Measurements from ENCODE around the gene AGPAT3. TPM values are rescaled to one million over a fixed set of nuclear protein-coding genes. Genes with fewer than 3 reads are reported as not detected.

AGPAT3 gene
- total RNA-seq, 6 donors from 2014 or later: 55.0 to 102 (median 70.0) TPM

DNA sequence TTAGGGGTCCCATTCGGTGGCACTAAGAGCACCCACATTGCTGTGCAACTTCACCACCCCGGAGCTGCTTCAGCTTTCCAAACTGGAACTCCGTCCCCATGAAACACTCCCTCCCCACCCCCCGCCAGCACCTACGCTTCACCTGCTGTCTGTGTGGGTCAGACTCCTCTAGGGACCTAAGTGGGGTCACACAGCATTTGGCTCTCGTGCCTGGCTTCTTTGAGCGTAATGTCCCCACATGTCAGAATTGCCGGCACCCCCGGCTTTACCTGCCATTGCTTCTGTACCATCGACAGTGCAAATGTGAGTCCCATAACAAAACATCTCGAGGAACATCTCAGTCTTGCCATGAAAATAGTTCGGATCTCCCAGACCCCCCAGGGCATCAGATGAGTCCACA, 35.9 kb upstream of the AGPAT3 start:
- H3K36me3 ChIP-seq: no peaks in the 10 kb centered on the region
- ATAC-seq (ENCODE audit: low FRiP score in 2 of 2) (no peak), DNase-seq (no peak)
- peaks cover 0 to 10% (median 2%) of the 10 kb centered on the region in 4 donors for H3K4me1 ChIP-seq
- peaks cover 0 to 5% (median 0%) of the 10 kb centered on the region in 4 donors for H3K9me3 ChIP-seq
- H3K27ac ChIP-seq: no peak overlapping the region
- WGBS, 2 donors: 86 to 88% methylated on average over 12 of the region's 12 CpGs
- no peaks in the 10 kb centered on the region for H3K27me3 ChIP-seq
- no peak for TF ChIP-seq POLR2A (IDR thresholded peaks at IDR 0.05)
- no peak for TF ChIP-seq POLR2AphosphoS5 (IDR thresholded peaks at IDR 0.05)
- TF ChIP-seq CTCF (IDR thresholded peaks at IDR 0.05): no peak
- no peak for TF ChIP-seq EP300 (IDR thresholded peaks at IDR 0.05)
- H3K4me3 ChIP-seq: no peak overlapping the region

GRCh38 chr21:43829575-43830119, 35.4 kb upstream of the AGPAT3 start:
- no peak for ATAC-seq (ENCODE audit: low FRiP score in 2 of 2)
- Histone ChIP-seq H3K9me3 (peaks cover 0 to 5% (median 0%) of the 10 kb centered on the region in 4 donors), H3K27me3 (no peaks in the 10 kb centered on the region), H3K36me3 (no peaks in the 10 kb centered on the region), H3K27ac (no peak overlapping the region), H3K4me3 (no peak overlapping the region), H3K4me1 (peaks cover 0 to 13% (median 5%) of the 10 kb centered on the region in 4 donors)
- WGBS, 2 donors: 67 to 69% methylated on average over 18 to 22 of the region's 22 CpGs
- no peak for DNase-seq
- no peak for TF ChIP-seq EP300 (IDR thresholded peaks at IDR 0.05)

- H3K4me1 ChIP-seq: peaks cover 9 to 17% (median 15%) of the 10 kb centered on the region in 4 donors
- TF ChIP-seq EP300 (IDR thresholded peaks at IDR 0.05) (no peak), POLR2A (IDR thresholded peaks at IDR 0.05) (no peak), POLR2AphosphoS5 (IDR thresholded peaks at IDR 0.05) (no peak), CTCF (IDR thresholded peaks at IDR 0.05) (no peak)
- WGBS, 2 donors: 91 to 95% methylated on average over 14 of the region's 14 CpGs
- no peak overlapping the region for H3K27ac ChIP-seq
- H3K4me3 ChIP-seq: no peak overlapping the region
- ATAC-seq (ENCODE audit: low FRiP score in 2 of 2) (no peak), DNase-seq (peak in 1 of 2 donors; percentile 71)
- H3K36me3 ChIP-seq: no peaks in the 10 kb centered on the region
- H3K9me3 ChIP-seq: peaks cover 0 to 5% (median 0%) of the 10 kb centered on the region in 4 donors
- H3K27me3 ChIP-seq: no peaks in the 10 kb centered on the region
These were observed 32.9 kb upstream of the AGPAT3 start for GRCh38 chr21:43832158-43832550.

DNA sequence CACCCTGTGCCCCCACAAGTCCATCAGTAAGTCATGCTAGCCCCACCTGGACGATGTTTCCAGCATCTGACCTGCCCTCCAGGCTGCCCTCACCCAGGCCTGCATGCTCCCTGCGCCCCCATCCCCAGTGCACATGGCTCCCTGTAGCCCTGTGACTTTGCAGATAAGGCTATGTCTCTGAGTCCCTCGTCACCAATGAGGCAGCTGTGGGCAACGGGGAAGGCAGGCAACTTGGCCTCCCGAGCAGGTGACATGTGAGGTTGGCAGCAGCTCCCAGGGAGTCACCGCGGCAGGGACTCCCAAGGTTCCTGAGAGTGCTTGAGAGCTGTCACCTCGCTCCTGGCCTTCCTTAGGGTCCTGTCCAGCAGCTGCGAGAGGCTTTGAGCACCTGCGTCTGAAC, 32.4 kb upstream of the AGPAT3 start:
- Histone ChIP-seq H3K4me1 (peaks cover 9 to 17% (median 15%) of the 10 kb centered on the region in 4 donors), H3K9me3 (peaks cover 0 to 5% (median 0%) of the 10 kb centered on the region in 4 donors), H3K27ac (no peak overlapping the region), H3K36me3 (no peaks in the 10 kb centered on the region), H3K27me3 (no peaks in the 10 kb centered on the region), H3K4me3 (no peak overlapping the region)
- no peak for TF ChIP-seq POLR2A (IDR thresholded peaks at IDR 0.05)
- peak in 1 of 2 donors; percentile 52 for DNase-seq
- ATAC-seq (ENCODE audit: low FRiP score in 2 of 2): no peak
- WGBS, 2 donors: 88 to 90% methylated on average over 10 of the region's 10 CpGs

GRCh38 chr21:43834146-43834905, 30.7 kb upstream of the AGPAT3 start:
- no peaks in the 10 kb centered on the region for H3K36me3 ChIP-seq
- peak in 1 of 2 donors; percentile 20 for ATAC-seq (ENCODE audit: low FRiP score in 2 of 2)
- WGBS, 2 donors: 75 to 79% methylated on average over 15 to 30 of the region's 30 CpGs

More at GRCh38 chr21:43834146-43834905, 30.7 kb upstream of the AGPAT3 start:
- TF ChIP-seq POLR2A (IDR thresholded peaks at IDR 0.05) (no peak), EP300 (IDR thresholded peaks at IDR 0.05) (no peak), POLR2AphosphoS5 (IDR thresholded peaks at IDR 0.05) (no peak), CTCF (IDR thresholded peaks at IDR 0.05) (no peak)
- no peak overlapping the region for H3K4me3 ChIP-seq
- peak in 1 of 2 donors; percentile 68 for DNase-seq
- peaks cover 9 to 17% (median 15%) of the 10 kb centered on the region in 4 donors for H3K4me1 ChIP-seq
- H3K27ac ChIP-seq: no peak overlapping the region
- no peaks in the 10 kb centered on the region for H3K27me3 ChIP-seq
- H3K9me3 ChIP-seq: peaks cover 0 to 5% (median 0%) of the 10 kb centered on the region in 4 donors

Measured in upper lobe of left lung (tissue), 6 donors.